ENCODE data around the gene ARHGAP24. TPM values are rescaled to one million over a fixed set of nuclear protein-coding genes. Genes with fewer than 3 reads are reported as not detected.
"Not testable (repeated sequence)": the region's sequence is repeated elsewhere in the genome, so short reads cannot be mapped to it uniquely, and the experiment has no call there.

Gene ARHGAP24
- total and polyA plus RNA-seq, 8 donors: 10.5 to 34.7 (median 17.1) TPM

DNA sequence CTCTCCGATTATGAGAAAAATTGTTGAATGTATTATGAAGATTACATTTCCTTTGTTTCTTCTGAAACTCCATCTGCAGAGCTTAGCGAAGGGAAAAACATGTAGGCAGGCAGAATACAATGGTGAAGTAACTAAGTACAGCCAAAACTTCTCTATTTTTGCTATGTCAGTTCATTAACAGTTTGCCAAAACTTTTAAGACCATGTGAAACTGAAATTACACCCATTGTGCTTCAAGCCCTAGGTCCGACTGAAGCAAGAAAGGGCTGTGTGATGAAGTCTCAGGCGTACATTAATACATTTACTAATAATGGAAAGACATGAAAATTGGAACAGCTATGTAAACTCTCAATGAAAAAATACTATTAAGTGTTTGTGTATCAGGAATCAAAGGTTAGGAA, 486.9 kb downstream of the ARHGAP24 start:
- no peak for ATAC-seq
- WGBS, 2 donors: 88 to 91% methylated on average over 4 of the region's 4 CpGs
- Histone ChIP-seq H3K4me3 (no peak overlapping the region), H3K27ac (no peak overlapping the region), H3K4me1 (peaks cover 0 to 6% (median 0%) of the 10 kb centered on the region in 3 donors), H3K27me3 (no peaks in the 10 kb centered on the region), H3K36me3 (no peaks in the 10 kb centered on the region), H3K9me3 (no peaks in the 10 kb centered on the region)
- no peak for DNase-seq
- intact Hi-C loops (cut with DNase I): no loop called here
- TF ChIP-seq, protein P1, sequence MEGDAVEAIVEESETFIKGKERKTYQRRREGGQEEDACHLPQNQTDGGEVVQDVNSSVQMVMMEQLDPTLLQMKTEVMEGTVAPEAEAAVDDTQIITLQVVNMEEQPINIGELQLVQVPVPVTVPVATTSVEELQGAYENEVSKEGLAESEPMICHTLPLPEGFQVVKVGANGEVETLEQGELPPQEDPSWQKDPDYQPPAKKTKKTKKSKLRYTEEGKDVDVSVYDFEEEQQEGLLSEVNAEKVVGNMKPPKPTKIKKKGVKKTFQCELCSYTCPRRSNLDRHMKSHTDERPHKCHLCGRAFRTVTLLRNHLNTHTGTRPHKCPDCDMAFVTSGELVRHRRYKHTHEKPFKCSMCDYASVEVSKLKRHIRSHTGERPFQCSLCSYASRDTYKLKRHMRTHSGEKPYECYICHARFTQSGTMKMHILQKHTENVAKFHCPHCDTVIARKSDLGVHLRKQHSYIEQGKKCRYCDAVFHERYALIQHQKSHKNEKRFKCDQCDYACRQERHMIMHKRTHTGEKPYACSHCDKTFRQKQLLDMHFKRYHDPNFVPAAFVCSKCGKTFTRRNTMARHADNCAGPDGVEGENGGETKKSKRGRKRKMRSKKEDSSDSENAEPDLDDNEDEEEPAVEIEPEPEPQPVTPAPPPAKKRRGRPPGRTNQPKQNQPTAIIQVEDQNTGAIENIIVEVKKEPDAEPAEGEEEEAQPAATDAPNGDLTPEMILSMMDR (IDR thresholded peaks at IDR 0.05): no peak
- no peak for FAIRE-seq

DNA sequence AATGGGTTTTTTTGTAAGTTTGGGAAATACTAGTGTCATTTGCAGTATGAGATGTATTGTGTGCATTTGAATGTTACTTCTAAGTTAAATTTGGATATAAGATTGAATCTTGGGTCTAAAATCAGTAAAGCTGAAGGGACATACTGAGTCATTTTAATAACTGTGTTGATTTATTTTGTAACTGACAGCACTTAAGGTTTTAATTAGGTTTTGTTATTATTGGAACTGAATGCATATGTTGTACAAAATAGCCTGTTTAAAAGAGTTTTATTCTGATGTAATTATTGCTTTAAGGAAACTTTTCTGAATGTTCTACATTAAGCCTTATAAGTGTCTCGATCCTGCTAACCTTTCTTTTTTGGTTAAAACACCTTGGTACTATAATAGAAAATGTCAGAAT, 488.3 kb downstream of the ARHGAP24 start:
- ATAC-seq (no peak), FAIRE-seq (peak; percentile 23)
- TF ChIP-seq, protein P1 (IDR thresholded peaks at IDR 0.05): no peak

GRCh38 chr4:85964298-85964697, 489.3 kb downstream of the ARHGAP24 start:
- no peak for FAIRE-seq
- no peaks in the 10 kb centered on the region for H3K36me3 ChIP-seq
- DNase-seq: no peak
- no peaks in the 10 kb centered on the region for H3K27me3 ChIP-seq
- no peak overlapping the region for H3K27ac ChIP-seq
- intact Hi-C loops (cut with DNase I): no loop called here
- H3K9me3 ChIP-seq: no peaks in the 10 kb centered on the region
- TF ChIP-seq, protein P1 (IDR thresholded peaks at IDR 0.05): no peak
- peaks cover 0 to 6% (median 0%) of the 10 kb centered on the region in 3 donors for H3K4me1 ChIP-seq
- ATAC-seq: peak in 2 of 4 donors; percentile 46 to 65
- no peak overlapping the region for H3K4me3 ChIP-seq

More for the DNA sequence above, 488.3 kb downstream of the ARHGAP24 start:
- no peak for DNase-seq
- Histone ChIP-seq H3K4me1 (peaks cover 0 to 6% (median 0%) of the 10 kb centered on the region in 3 donors), H3K27ac (no peak overlapping the region), H3K36me3 (no peaks in the 10 kb centered on the region), H3K27me3 (no peaks in the 10 kb centered on the region), H3K4me3 (no peak overlapping the region), H3K9me3 (no peaks in the 10 kb centered on the region)
- 93 to 98% methylated on average over 1 of the region's 1 CpG for WGBS, 2 donors
- intact Hi-C loops (cut with DNase I): no loop called here

GRCh38 chr4:85965017-85965416, 490.1 kb downstream of the ARHGAP24 start:
- ATAC-seq; intact Hi-C loops (cut with DNase I); H3K9me3 ChIP-seq; FAIRE-seq; H3K36me3 ChIP-seq; H3K27me3 ChIP-seq; H3K27ac ChIP-seq; H3K4me1 ChIP-seq; DNase-seq; H3K4me3 ChIP-seq: not testable (repeated sequence)
- WGBS, 2 donors: 96 to 98% methylated on average over 4 of the region's 4 CpGs

GRCh38 chr4:85965529-85965928, 490.6 kb downstream of the ARHGAP24 start:
- 89 to 90% methylated on average over 1 of the region's 1 CpG for WGBS, 2 donors
- ATAC-seq: no peak
- peaks cover 0 to 6% (median 0%) of the 10 kb centered on the region in 3 donors for H3K4me1 ChIP-seq
- no peak overlapping the region for H3K27ac ChIP-seq
- no peaks in the 10 kb centered on the region for H3K36me3 ChIP-seq
- DNase-seq: no peak
- no peak overlapping the region for H3K4me3 ChIP-seq
- TF ChIP-seq, protein P1 (IDR thresholded peaks at IDR 0.05): no peak
- no peaks in the 10 kb centered on the region for H3K27me3 ChIP-seq
- no peak for FAIRE-seq
- H3K9me3 ChIP-seq: no peaks in the 10 kb centered on the region
- intact Hi-C loops (cut with DNase I): no loop called here
